GM10248 (cell line): ENCODE results near the gene DUS2.
A peak's percentile ranks its signal among the peaks of the same experiment; 100 is the strongest.
"Not testable (repeated sequence)": the region's sequence is repeated elsewhere in the genome, so short reads cannot be mapped to it uniquely, and the experiment has no call there.

Experiments used
- CTCF ChIA-PET: fragments of 300-600 bp; sonication (Branson Sonifier 250); formaldehyde crosslinking; extraction: SDS; loops from one replicate; lab custom pipeline; 2021; ENCODE audit warnings: antibody characterized with exemption; lab: Yijun Ruan, JAX
- POLR2A ChIA-PET: fragments of 350-650 bp; sonication (Branson Sonifier 250); formaldehyde crosslinking; extraction: SDS; loops from one replicate; lab custom pipeline; 2020; ENCODE audit warnings: antibody characterized with exemption; lab: Yijun Ruan, JAX
- DNase-seq: peaks from one replicate; pipeline ENCODE4 v3.0.0; 2012; ENCODE audit errors: extremely low spot score
- CTCF ChIP-seq: IDR thresholded peaks from 2 replicates; pipeline ENCODE4 v1.5.1; 2012; ENCODE audit warnings: mild to moderate bottlenecking, low read depth; ENCODE audit errors: extremely low read depth, missing control alignments, control extremely low read depth

DUS2 gene

GRCh38 chr16:68117884-68118283 lies 94.8 kb downstream of the DUS2 start:
- DNase-seq: no peak
- CTCF ChIA-PET: interaction anchor here (0.9 to 4.2 kb wide), 8 partner anchors 9 to 48 kb away, joined by 3 to 17 read pairs (median 6); partner anchors contain the start of gene NFATC3
- no peak for TF ChIP-seq CTCF
- POLR2A ChIA-PET: no interaction called here

GRCh38 chr16:68118954-68119353 lies 95.9 kb downstream of the DUS2 start:
- DNase-seq: peak; percentile 40
- POLR2A ChIA-PET: not testable (repeated sequence)
- CTCF ChIA-PET: interaction anchor here (0.9 to 4.2 kb wide), 10 partner anchors 9 to 210 kb away, joined by 3 to 17 read pairs (median 4); partner anchors contain the start of gene NFATC3

- POLR2A ChIA-PET: interaction anchor here (0.6 to 0.7 kb wide), 4 partner anchors 16 to 864 kb away, joined by 3 to 4 read pairs (median 3); no protein-coding TSS in a partner anchor
- DNase-seq: not testable (repeated sequence)
- CTCF ChIA-PET: interaction anchor here (0.9 to 4.1 kb wide), 11 partner anchors 7 to 447 kb away, joined by 3 to 15 read pairs (median 3); no protein-coding TSS in a partner anchor
Measured at GRCh38 chr16:68120496-68120895, 97.4 kb downstream of the DUS2 start.

GRCh38 chr16:68126395-68126794 lies 103.3 kb downstream of the DUS2 start:
- TF ChIP-seq CTCF: no peak
- ChIA-PET CTCF (interaction anchor here (1.0 to 2.9 kb wide), 5 partner anchors 8 to 102 kb away, joined by 3 to 15 read pairs (median 3); no protein-coding TSS in a partner anchor), POLR2A (no interaction called here)
- DNase-seq: peak; percentile 48

- no peak for DNase-seq
- ChIA-PET POLR2A (interaction anchor here (0.6 kb wide), 1 partner anchor 9 kb away, joined by 6 read pairs; no protein-coding TSS in a partner anchor), CTCF (interaction anchor here (1.1 to 2.9 kb wide), 4 partner anchors 10 to 35 kb away, joined by 4 to 15 read pairs (median 6); no protein-coding TSS in a partner anchor)
- TF ChIP-seq CTCF: no peak
Measured at GRCh38 chr16:68128577-68129305, 105.7 kb downstream of the DUS2 start.
